Neutrophil (primary cell): ENCODE data around the gene SLC36A3.

ENCODE experiments used
- H3K27ac ChIP-seq: fragments of 200-600 bp; sonication (generic); 2 replicates; pipeline ENCODE4 v1.5.1; 2016; ENCODE audit warnings: mild to moderate bottlenecking, moderate library complexity
- H3K27me3 ChIP-seq: fragments of 200-600 bp; sonication (generic); 2 replicates; pipeline ENCODE4 v1.6.0; 2016; ENCODE audit warnings: mild to moderate bottlenecking
- H3K36me3 ChIP-seq: fragments of 200-600 bp; sonication (generic); 2 replicates; pipeline ENCODE4 v1.5.1; 2017
- H3K4me1 ChIP-seq, 2 experiments: fragments of 200-600 bp in 1 of 2; sonication (generic) in 1 of 2; 1 replicate in 1 of 2; 2 replicates in 1 of 2; pipeline versions ENCODE4 v1.5.1 to v1.6.1; 2013 to 2016; ENCODE audit warnings: low read depth in 1 of 2, low read length in 1 of 2, mild to moderate bottlenecking in 1 of 2, moderate library complexity in 1 of 2; ENCODE audit not compliant: control insufficient read depth in 1 of 2, insufficient read depth in 1 of 2
- H3K4me3 ChIP-seq, 2 experiments: fragments of 200-600 bp in 1 of 2; sonication (generic) in 1 of 2; 1 replicate in 1 of 2; 2 replicates in 1 of 2; pipeline ENCODE4 v1.5.1; 2013 to 2016; ENCODE audit warnings: low read depth in 1 of 2, low read length in 1 of 2, mild to moderate bottlenecking in 1 of 2, moderate library complexity in 1 of 2
- H3K9me3 ChIP-seq: fragments of 200-600 bp; sonication (generic); 2 replicates; pipeline ENCODE4 v1.5.1; 2016
- TF ChIP-seq, protein P1 (sequence below): fragments of 200-600 bp; sonication (generic); IDR thresholded peaks from 2 replicates; pipeline ENCODE4 v1.5.1; 2016; ENCODE audit warnings: antibody characterized with exemption

Gene SLC36A3

DNA sequence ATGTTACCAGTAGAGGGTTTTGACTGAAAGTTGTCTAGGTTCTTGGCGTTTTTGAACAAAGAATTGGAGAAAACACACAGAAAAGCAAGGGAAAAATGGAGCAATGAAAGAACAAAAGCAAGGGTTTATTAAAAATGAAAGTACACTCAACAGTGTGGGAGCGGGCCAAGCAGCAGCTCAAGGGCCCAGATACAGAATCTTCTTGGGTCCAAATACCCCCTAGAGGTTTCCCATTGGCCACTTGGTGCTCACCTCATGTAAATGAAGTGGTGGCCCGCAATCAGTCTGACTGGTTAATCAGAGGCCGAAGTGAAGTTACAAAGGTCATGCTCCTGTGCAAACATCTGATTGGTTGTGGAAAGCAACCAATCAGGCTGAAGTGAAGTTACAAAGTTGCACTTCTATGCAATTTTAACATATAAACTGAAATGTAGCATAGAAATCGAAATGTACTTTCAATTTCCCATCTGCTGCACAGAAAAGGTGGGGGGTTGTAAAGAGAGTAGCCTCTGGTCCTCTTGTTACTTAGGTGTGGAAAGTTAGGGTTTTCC is 52.5 kb downstream of the SLC36A3 start:
- Histone ChIP-seq H3K36me3 (no peaks in the 10 kb centered on the region), H3K9me3 (no peaks in the 10 kb centered on the region), H3K27me3 (no peaks in the 10 kb centered on the region), H3K4me3 (no peak overlapping the region), H3K4me1 (peaks cover 29 to 35% of the 10 kb centered on the region in 2 experiments), H3K27ac (peak overlapping the region; percentile 92)
- TF ChIP-seq, protein P1, sequence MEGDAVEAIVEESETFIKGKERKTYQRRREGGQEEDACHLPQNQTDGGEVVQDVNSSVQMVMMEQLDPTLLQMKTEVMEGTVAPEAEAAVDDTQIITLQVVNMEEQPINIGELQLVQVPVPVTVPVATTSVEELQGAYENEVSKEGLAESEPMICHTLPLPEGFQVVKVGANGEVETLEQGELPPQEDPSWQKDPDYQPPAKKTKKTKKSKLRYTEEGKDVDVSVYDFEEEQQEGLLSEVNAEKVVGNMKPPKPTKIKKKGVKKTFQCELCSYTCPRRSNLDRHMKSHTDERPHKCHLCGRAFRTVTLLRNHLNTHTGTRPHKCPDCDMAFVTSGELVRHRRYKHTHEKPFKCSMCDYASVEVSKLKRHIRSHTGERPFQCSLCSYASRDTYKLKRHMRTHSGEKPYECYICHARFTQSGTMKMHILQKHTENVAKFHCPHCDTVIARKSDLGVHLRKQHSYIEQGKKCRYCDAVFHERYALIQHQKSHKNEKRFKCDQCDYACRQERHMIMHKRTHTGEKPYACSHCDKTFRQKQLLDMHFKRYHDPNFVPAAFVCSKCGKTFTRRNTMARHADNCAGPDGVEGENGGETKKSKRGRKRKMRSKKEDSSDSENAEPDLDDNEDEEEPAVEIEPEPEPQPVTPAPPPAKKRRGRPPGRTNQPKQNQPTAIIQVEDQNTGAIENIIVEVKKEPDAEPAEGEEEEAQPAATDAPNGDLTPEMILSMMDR = no peak

DNA sequence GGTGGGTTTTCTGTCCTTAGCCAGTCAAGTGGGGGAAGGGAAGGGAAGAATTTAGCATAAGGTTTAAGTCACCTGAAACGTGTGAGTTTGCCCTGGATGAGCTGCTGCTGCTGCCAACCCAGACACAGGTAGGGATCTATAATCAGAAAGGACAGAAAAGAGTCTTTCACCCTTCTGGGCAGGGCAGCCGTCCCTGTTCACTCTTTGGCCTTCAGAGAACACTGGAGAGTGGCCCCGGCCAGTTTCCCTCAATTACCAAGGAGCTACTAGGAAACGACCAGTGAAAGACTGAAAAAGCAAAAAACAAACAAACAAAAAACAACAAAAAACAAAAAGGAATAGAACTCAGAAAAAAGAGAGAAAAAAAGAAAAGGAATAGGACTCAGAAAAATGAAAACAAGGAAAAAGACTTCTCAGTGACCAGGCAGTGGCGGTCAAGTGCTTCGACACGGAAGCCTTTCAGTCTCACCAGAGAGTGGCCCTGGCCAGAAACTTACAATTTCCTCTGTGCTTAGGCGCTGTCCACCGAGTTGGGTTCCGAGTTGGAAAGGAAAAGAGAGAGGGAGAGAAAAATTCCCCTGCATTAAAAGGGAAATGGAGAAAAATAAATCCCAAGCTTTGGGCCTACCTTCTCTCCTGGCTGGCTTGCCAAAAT is 53.1 kb downstream of the SLC36A3 start:
- no peaks in the 10 kb centered on the region for H3K9me3 ChIP-seq
- TF ChIP-seq, protein P1 = no peak
- H3K4me3 ChIP-seq = no peak overlapping the region
- no peaks in the 10 kb centered on the region for H3K27me3 ChIP-seq
- peaks cover 32 to 41% of the 10 kb centered on the region in 2 experiments for H3K4me1 ChIP-seq
- no peak overlapping the region for H3K27ac ChIP-seq
- no peaks in the 10 kb centered on the region for H3K36me3 ChIP-seq

DNA sequence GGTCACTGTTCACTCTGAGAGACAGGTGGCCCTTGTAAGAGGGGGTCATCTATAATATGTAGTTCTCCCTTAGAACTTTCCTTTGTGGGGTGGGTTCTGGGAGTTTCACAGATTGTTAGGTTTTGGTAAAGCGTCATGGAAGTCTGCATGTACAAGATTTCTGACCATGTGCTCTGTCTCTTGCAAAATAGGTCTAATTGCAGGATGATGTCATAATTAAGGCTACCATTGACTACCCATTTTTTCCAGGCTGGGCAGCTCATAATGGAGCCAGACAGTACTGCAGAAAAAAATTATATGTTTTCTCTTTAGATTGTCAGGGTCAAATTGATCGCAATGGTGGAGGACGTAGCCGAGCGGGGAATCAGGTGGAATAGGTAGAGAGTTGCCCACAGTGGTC is 54.3 kb downstream of the SLC36A3 start:
- H3K9me3 ChIP-seq = no peaks in the 10 kb centered on the region
- H3K27me3 ChIP-seq = no peaks in the 10 kb centered on the region
- H3K4me1 ChIP-seq = peaks cover 29 to 33% of the 10 kb centered on the region in 2 experiments
- TF ChIP-seq, protein P1 = no peak
- H3K36me3 ChIP-seq = no peaks in the 10 kb centered on the region
- no peak overlapping the region for H3K27ac ChIP-seq
- no peak overlapping the region for H3K4me3 ChIP-seq

DNA sequence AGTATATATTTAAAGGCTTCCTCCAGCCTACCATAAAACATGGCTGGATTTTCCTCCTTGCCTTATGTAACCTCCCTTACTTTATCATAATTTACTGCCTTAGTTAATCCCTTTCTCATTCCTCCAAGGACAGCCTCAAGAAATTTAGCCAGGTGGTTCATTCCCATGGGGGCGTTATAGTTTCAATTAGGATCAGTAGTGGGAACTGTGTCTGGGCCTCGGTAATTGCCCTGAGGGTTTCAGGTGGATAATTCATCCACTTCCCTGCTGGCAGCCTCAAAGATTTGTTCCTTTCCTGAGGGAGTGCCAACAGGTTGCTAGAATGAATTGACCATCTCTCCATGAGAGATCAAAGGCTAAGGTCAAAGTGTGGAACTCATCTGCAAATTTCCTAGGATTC is 54.9 kb downstream of the SLC36A3 start:
- no peak overlapping the region for H3K4me3 ChIP-seq
- peaks cover 23 to 27% of the 10 kb centered on the region in 2 experiments for H3K4me1 ChIP-seq
- no peaks in the 10 kb centered on the region for H3K9me3 ChIP-seq
- H3K36me3 ChIP-seq = no peaks in the 10 kb centered on the region
- no peaks in the 10 kb centered on the region for H3K27me3 ChIP-seq
- H3K27ac ChIP-seq = no peak overlapping the region
- TF ChIP-seq, protein P1 = no peak

DNA sequence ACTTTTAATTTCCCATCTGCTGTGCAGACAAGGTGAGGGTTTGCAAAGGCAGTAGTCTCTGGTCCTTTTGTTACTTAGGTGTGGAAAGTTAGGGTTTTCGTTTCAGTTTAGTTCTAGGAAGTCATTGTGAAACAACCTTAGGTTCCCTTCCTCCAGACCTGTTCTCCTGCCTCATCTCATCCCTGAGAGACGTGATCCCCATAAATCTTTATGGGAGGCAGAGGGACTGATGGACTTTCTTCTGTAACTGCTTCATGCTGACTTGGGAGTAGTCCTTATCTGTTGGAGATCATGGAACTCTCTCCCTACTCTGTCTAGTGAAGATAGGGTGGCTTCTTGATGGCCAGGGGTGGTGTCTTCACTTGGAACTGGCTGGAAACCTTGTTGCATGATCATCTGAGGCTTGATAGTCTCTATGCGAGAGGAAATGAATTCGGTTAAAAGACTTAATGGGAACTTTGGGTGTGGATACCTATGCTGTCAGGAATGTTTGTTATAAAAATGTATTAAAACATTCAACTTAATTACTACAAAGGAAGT is 57.8 kb downstream of the SLC36A3 start:
- Histone ChIP-seq H3K4me3 (no peak overlapping the region), H3K9me3 (no peaks in the 10 kb centered on the region), H3K27ac (peak overlapping the region; percentile 44), H3K36me3 (no peaks in the 10 kb centered on the region), H3K4me1 (peaks cover 13 to 21% of the 10 kb centered on the region in 2 experiments), H3K27me3 (no peaks in the 10 kb centered on the region)
- TF ChIP-seq, protein P1 = no peak
